HepG2 (cell line): ENCODE data around the gene ZFPM1. TPM values are rescaled to one million over a fixed set of nuclear protein-coding genes. Genes with fewer than 3 reads are reported as not detected.

Source experiments
- AHR ChIP-seq: IDR thresholded peaks from 2 replicates; pipeline ENCODE4 v1.6.1; 2018; ENCODE audit warnings: missing genetic modification reagents, missing compliant biosample characterization
- ATAD3A ChIP-seq: sonication (generic); formaldehyde crosslinking; IDR thresholded peaks from 2 replicates; pipeline ENCODE4 v1.4.0; 2020; ENCODE audit warnings: missing genetic modification reagents
- HMG20A ChIP-seq: IDR thresholded peaks from 2 replicates; pipeline ENCODE4 v1.6.1; 2016; ENCODE audit warnings: borderline replicate concordance
- ISX ChIP-seq: sonication (generic); formaldehyde crosslinking; conservative IDR thresholded peaks from 2 replicates; pipeline ENCODE4 v1.5.0; 2020; ENCODE audit warnings: missing genetic modification reagents
- KLF15 ChIP-seq: sonication (generic); formaldehyde crosslinking; IDR thresholded peaks from 2 replicates; pipeline ENCODE4 v1.8.1; 2023; ENCODE audit warnings: borderline replicate concordance, mild to moderate bottlenecking, inconsistent platforms, missing genetic modification reagents, mixed read lengths
- KMT2B ChIP-seq: IDR thresholded peaks from 2 replicates; pipeline ENCODE4 v1.6.1; 2016; ENCODE audit warnings: missing genetic modification reagents, missing compliant biosample characterization
- MLLT10 ChIP-seq: sonication (generic); formaldehyde crosslinking; IDR thresholded peaks from 2 replicates; pipeline ENCODE4 v1.4.0; 2020; ENCODE audit warnings: missing genetic modification reagents
- NCOA1 ChIP-seq: sonication (generic); formaldehyde crosslinking; IDR thresholded peaks from 2 replicates; pipeline ENCODE4 v1.9.0; 2021; ENCODE audit warnings: missing genetic modification reagents
- PLRG1 ChIP-seq: fragments of 450-650 bp; conservative IDR thresholded peaks from 2 replicates; pipeline ENCODE4 v1.6.1; 2016
- PTBP1 ChIP-seq: fragments of 200-400 bp; formaldehyde crosslinking; IDR thresholded peaks from 2 replicates; pipeline ENCODE4 v1.6.1; 2018; ENCODE audit warnings: low read length, low read depth; ENCODE audit not compliant: poor library complexity, severe bottlenecking
- TOPORS ChIP-seq: sonication (generic); formaldehyde crosslinking; IDR thresholded peaks from 2 replicates; pipeline ENCODE4 v1.8.0; 2023; ENCODE audit warnings: mild to moderate bottlenecking, missing genetic modification reagents
- XBP1 ChIP-seq: sonication (generic); formaldehyde crosslinking; IDR thresholded peaks from 2 replicates; pipeline ENCODE4 v1.5.0; 2020; ENCODE audit warnings: missing genetic modification reagents
- ZBTB42 ChIP-seq: sonication (generic); formaldehyde crosslinking; IDR thresholded peaks from 2 replicates; pipeline ENCODE4 v1.5.0; 2020; ENCODE audit warnings: mild to moderate bottlenecking, missing genetic modification reagents
- ZFAT ChIP-seq: sonication (generic); formaldehyde crosslinking; conservative IDR thresholded peaks from 2 replicates; pipeline ENCODE4 v1.8.1; 2023; ENCODE audit warnings: missing genetic modification reagents, inconsistent platforms
- ZNF260 ChIP-seq: sonication (generic); formaldehyde crosslinking; IDR thresholded peaks from 2 replicates; pipeline ENCODE4 v1.4.0; 2020; ENCODE audit warnings: missing genetic modification reagents, low read depth, mild to moderate bottlenecking, borderline replicate concordance
- ZNF44 ChIP-seq: sonication (generic); formaldehyde crosslinking; IDR thresholded peaks from 2 replicates; pipeline ENCODE4 v1.5.1; 2020; ENCODE audit warnings: mild to moderate bottlenecking, missing genetic modification reagents
- ZNF652 ChIP-seq: IDR thresholded peaks from 2 replicates; pipeline ENCODE4 v1.6.1; 2016; ENCODE audit warnings: low read depth, borderline replicate concordance
- ZNF788 ChIP-seq: sonication (generic); formaldehyde crosslinking; IDR thresholded peaks from 2 replicates; pipeline ENCODE4 v1.5.0; 2020; ENCODE audit warnings: mild to moderate bottlenecking, missing genetic modification reagents, borderline replicate concordance
- polyA plus RNA-seq, 8 experiments: library from polyadenylated mRNA; depleted of rRNA in 3 of 8; stranded (reverse) in 7 of 8; unstranded in 1 of 8; fragments of >200 nt; fragmentation: Illumina TruSeq in 4 of 8; extraction: Trizol in 4 of 8; gene quantifications; 2 replicates each; pipeline versions ENCODE4 v1.2.1 to v1.2.3, GENCODE V29; 2011 to 2016; ENCODE audit warnings: low read depth in 4 of 8, missing spikeins in 1 of 8, mixed read lengths in 1 of 8; ENCODE audit not compliant: insufficient read depth in 1 of 8
- total RNA-seq, 5 experiments: library from RNA; depleted of rRNA; stranded (reverse); fragments of >200 nt; fragmentation: Illumina TruSeq; extraction: Trizol; gene quantifications; 2 replicates each; pipeline ENCODE4 v1.2.3, GENCODE V29; 2016; ENCODE audit warnings: low read depth in 1 of 5
- TF ChIP-seq, protein P1 (sequence below): sonication (generic); formaldehyde crosslinking; IDR thresholded peaks from 2 replicates; pipeline ENCODE4 v1.4.0; 2020; ENCODE audit warnings: missing genetic modification reagents, borderline replicate concordance
- TF ChIP-seq, protein P2 (sequence below): IDR thresholded peaks from 2 replicates; pipeline ENCODE4 v1.6.1; 2018; ENCODE audit warnings: missing genetic modification reagents
- TF ChIP-seq, protein P3 (sequence below): sonication (generic); formaldehyde crosslinking; IDR thresholded peaks from 2 replicates; pipeline ENCODE4 v1.5.0; 2020; ENCODE audit warnings: missing genetic modification reagents, mild to moderate bottlenecking, borderline replicate concordance
- TF ChIP-seq, protein P4 (sequence below): sonication (generic); formaldehyde crosslinking; conservative IDR thresholded peaks from 2 replicates; pipeline ENCODE4 v1.4.0; 2020; ENCODE audit warnings: missing genetic modification reagents
- TF ChIP-seq, protein P5 (sequence below): sonication (generic); formaldehyde crosslinking; IDR thresholded peaks from 2 replicates; pipeline ENCODE4 v1.9.0; 2021; ENCODE audit warnings: missing genetic modification reagents, mild to moderate bottlenecking, borderline replicate concordance

Gene ZFPM1
- total and polyA plus RNA-seq, 2 of the 13 experiments (the other 11 are each of a cell fraction or from before 2014, with no cell fraction given), result 1.3 to 3.8 TPM

DNA sequence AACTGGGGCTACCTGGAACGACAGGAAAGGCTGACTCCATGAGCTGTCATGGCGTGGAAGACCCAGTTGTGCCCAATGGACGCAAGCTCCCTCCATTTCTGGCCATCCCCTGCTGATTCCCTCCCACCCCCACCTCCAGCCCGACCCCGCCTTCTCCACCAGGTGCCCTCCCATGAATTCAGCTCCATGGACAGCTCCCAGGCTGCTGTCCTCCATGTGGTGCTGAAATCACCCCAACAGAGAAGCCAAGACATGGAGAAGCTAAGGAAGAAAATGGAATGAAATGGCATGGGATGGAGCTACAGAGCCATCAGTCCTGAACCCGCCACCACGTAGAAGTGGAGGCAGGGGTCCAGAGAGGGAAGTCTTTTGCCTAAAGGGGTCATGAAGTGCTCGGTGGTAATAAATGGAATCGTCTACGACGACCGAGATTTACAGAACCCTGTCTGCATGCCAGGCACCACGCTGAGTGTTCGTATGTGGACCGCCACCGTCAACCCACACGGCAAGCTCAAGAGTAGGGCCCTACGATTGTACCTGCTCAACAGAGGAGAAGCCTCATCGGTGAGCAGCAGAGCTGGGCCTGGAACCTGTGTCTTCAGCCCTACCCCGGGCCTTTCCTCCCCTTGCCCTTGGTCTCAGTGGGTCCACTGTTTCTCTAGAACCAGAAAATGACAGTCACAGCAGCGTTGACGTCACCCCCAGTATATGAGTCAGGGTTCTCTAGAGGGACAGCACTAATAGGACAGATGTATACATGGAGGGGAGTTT, 107.8 kb downstream of the ZFPM1 start (continued):
- TF ChIP-seq HMG20A (CRISPR knock-in tag), result peak; percentile 92
- peak; percentile 98 for TF ChIP-seq TOPORS
- peak; percentile 79 for TF ChIP-seq ZNF652 (CRISPR knock-in tag)
- TF ChIP-seq, protein P1, sequence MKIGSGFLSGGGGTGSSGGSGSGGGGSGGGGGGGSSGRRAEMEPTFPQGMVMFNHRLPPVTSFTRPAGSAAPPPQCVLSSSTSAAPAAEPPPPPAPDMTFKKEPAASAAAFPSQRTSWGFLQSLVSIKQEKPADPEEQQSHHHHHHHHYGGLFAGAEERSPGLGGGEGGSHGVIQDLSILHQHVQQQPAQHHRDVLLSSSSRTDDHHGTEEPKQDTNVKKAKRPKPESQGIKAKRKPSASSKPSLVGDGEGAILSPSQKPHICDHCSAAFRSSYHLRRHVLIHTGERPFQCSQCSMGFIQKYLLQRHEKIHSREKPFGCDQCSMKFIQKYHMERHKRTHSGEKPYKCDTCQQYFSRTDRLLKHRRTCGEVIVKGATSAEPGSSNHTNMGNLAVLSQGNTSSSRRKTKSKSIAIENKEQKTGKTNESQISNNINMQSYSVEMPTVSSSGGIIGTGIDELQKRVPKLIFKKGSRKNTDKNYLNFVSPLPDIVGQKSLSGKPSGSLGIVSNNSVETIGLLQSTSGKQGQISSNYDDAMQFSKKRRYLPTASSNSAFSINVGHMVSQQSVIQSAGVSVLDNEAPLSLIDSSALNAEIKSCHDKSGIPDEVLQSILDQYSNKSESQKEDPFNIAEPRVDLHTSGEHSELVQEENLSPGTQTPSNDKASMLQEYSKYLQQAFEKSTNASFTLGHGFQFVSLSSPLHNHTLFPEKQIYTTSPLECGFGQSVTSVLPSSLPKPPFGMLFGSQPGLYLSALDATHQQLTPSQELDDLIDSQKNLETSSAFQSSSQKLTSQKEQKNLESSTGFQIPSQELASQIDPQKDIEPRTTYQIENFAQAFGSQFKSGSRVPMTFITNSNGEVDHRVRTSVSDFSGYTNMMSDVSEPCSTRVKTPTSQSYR, result peak; percentile 97
- TF ChIP-seq XBP1 (CRISPR knock-in tag), result peak; percentile 99
- TF ChIP-seq PTBP1, result no peak
- peak; percentile 96 for TF ChIP-seq KMT2B (CRISPR knock-in tag)
- peak; percentile 99 for TF ChIP-seq ATAD3A (CRISPR knock-in tag)
- peak; percentile 96 for TF ChIP-seq ZBTB42 (CRISPR knock-in tag)
- TF ChIP-seq, protein P2, sequence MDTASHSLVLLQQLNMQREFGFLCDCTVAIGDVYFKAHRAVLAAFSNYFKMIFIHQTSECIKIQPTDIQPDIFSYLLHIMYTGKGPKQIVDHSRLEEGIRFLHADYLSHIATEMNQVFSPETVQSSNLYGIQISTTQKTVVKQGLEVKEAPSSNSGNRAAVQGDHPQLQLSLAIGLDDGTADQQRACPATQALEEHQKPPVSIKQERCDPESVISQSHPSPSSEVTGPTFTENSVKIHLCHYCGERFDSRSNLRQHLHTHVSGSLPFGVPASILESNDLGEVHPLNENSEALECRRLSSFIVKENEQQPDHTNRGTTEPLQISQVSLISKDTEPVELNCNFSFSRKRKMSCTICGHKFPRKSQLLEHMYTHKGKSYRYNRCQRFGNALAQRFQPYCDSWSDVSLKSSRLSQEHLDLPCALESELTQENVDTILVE, result peak; percentile 100
- TF ChIP-seq AHR, result peak; percentile 100
- no peak for TF ChIP-seq PLRG1
- peak; percentile 80 for TF ChIP-seq ZNF788 (CRISPR knock-in tag)
- peak; percentile 95 for TF ChIP-seq ZFAT (CRISPR knock-in tag)
- TF ChIP-seq ISX (CRISPR knock-in tag), result peak; percentile 99
- TF ChIP-seq, protein P3, sequence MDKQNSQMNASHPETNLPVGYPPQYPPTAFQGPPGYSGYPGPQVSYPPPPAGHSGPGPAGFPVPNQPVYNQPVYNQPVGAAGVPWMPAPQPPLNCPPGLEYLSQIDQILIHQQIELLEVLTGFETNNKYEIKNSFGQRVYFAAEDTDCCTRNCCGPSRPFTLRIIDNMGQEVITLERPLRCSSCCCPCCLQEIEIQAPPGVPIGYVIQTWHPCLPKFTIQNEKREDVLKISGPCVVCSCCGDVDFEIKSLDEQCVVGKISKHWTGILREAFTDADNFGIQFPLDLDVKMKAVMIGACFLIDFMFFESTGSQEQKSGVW (CRISPR knock-in tag), result peak; percentile 99
- TF ChIP-seq ZNF44, result peak; percentile 96
- TF ChIP-seq NCOA1, result peak; percentile 95; the same call in 1 of the 2 replicates
- TF ChIP-seq, protein P4, sequence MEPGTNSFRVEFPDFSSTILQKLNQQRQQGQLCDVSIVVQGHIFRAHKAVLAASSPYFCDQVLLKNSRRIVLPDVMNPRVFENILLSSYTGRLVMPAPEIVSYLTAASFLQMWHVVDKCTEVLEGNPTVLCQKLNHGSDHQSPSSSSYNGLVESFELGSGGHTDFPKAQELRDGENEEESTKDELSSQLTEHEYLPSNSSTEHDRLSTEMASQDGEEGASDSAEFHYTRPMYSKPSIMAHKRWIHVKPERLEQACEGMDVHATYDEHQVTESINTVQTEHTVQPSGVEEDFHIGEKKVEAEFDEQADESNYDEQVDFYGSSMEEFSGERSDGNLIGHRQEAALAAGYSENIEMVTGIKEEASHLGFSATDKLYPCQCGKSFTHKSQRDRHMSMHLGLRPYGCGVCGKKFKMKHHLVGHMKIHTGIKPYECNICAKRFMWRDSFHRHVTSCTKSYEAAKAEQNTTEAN (CRISPR knock-in tag), result peak; percentile 99
- peak; percentile 99 for TF ChIP-seq KLF15 (CRISPR knock-in tag)
- TF ChIP-seq, protein P5, sequence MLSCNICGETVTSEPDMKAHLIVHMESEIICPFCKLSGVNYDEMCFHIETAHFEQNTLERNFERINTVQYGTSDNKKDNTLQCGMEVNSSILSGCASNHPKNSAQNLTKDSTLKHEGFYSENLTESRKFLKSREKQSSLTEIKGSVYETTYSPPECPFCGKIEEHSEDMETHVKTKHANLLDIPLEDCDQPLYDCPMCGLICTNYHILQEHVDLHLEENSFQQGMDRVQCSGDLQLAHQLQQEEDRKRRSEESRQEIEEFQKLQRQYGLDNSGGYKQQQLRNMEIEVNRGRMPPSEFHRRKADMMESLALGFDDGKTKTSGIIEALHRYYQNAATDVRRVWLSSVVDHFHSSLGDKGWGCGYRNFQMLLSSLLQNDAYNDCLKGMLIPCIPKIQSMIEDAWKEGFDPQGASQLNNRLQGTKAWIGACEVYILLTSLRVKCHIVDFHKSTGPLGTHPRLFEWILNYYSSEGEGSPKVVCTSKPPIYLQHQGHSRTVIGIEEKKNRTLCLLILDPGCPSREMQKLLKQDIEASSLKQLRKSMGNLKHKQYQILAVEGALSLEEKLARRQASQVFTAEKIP, result no peak
- TF ChIP-seq ZNF260 (CRISPR knock-in tag), result no peak
- peak; percentile 89; the same call in 1 of the 2 replicates for TF ChIP-seq MLLT10 (CRISPR knock-in tag)
